Loucy (cell line): Measurements from ENCODE around the gene FOXRED2.

Experiments
- H2AFZ ChIP-seq: fragments of 200-600 bp; sonication (generic); 2 replicates; pipeline ENCODE4 v1.6.0; 2016; ENCODE audit warnings: antibody characterized with exemption, mild to moderate bottlenecking, low read length, moderate library complexity
- H3F3A ChIP-seq: fragments of 200-600 bp; 2 replicates; pipeline ENCODE4 v1.6.0; 2016; ENCODE audit warnings: antibody characterized with exemption, low read depth, mild to moderate bottlenecking
- H3K27me3 ChIP-seq: fragments of 200-600 bp; sonication (generic); 2 replicates; pipeline ENCODE4 v1.6.1; 2014; ENCODE audit warnings: low read length, mild to moderate bottlenecking; ENCODE audit not compliant: insufficient read depth, poor library complexity, severe bottlenecking
- H3K36me3 ChIP-seq: fragments of 200-600 bp; sonication (generic); 2 replicates; pipeline ENCODE4 v1.6.1; 2016; ENCODE audit warnings: low read length; ENCODE audit not compliant: insufficient read depth
- H3K4me1 ChIP-seq: fragments of 200-600 bp; sonication (generic); 2 replicates; pipeline ENCODE4 v1.5.1; 2014; ENCODE audit warnings: low read length, mild to moderate bottlenecking; ENCODE audit not compliant: insufficient read depth, poor library complexity, severe bottlenecking
- H3K4me2 ChIP-seq: fragments of 200-600 bp; sonication (generic); 2 replicates; pipeline ENCODE4 v1.6.0; 2014; ENCODE audit warnings: antibody characterized with exemption, low read length, low read depth, mild to moderate bottlenecking; ENCODE audit not compliant: poor library complexity, severe bottlenecking
- H3K4me3 ChIP-seq: fragments of 200-600 bp; sonication (generic); 2 replicates; pipeline ENCODE4 v1.5.1; 2014; ENCODE audit warnings: low read length, mild to moderate bottlenecking, mixed read lengths; ENCODE audit not compliant: poor library complexity, severe bottlenecking
- H3K79me2 ChIP-seq: fragments of 200-600 bp; sonication (generic); 2 replicates; pipeline ENCODE4 v1.6.1; 2014; ENCODE audit warnings: low read length; ENCODE audit not compliant: insufficient read depth
- H3K9ac ChIP-seq: fragments of 200-600 bp; sonication (generic); 2 replicates; pipeline ENCODE4 v1.6.0; 2014; ENCODE audit warnings: mild to moderate bottlenecking, low read depth, low read length, moderate library complexity; ENCODE audit not compliant: poor library complexity, severe bottlenecking
- H3K9me2 ChIP-seq: fragments of 200-600 bp; sonication (generic); replicated peaks from 2 replicates; pipeline ENCODE4 v1.6.1; 2016; ENCODE audit warnings: low read depth, low read length, mixed read lengths
- H3K9me3 ChIP-seq: fragments of 200-600 bp; sonication (generic); 2 replicates; pipeline ENCODE4 v1.6.1; 2014; ENCODE audit warnings: mild to moderate bottlenecking, antibody characterized with exemption, low read length, low read depth; ENCODE audit not compliant: insufficient read depth
- H4K20me1 ChIP-seq: fragments of 200-600 bp; sonication (generic); 2 replicates; pipeline ENCODE4 v1.6.0; 2014; ENCODE audit warnings: antibody characterized with exemption, low read length, mild to moderate bottlenecking; ENCODE audit not compliant: insufficient read depth, poor library complexity, severe bottlenecking
- CTCF ChIP-seq: fragments of 200-600 bp; sonication (generic); conservative IDR thresholded peaks from 2 replicates; pipeline ENCODE4 v1.5.1; 2014; ENCODE audit warnings: mild to moderate bottlenecking, antibody characterized with exemption, low read length
- EZH2phosphoT487 ChIP-seq: fragments of 200-600 bp; IDR thresholded peaks from 2 replicates; pipeline ENCODE4 v1.6.1; 2018; ENCODE audit warnings: antibody characterized with exemption, mild to moderate bottlenecking, moderate library complexity, borderline replicate concordance

Gene FOXRED2

GRCh38 chr22:36546932-36547331 is 40.1 kb upstream of the FOXRED2 start:
- H3K9me2 ChIP-seq: no peaks in the 10 kb centered on the region
- H3K9me3 ChIP-seq: no peaks in the 10 kb centered on the region
- H3K27me3 ChIP-seq: no peaks in the 10 kb centered on the region
- peak overlapping the region; percentile 28; the same call in 1 of the 2 replicates for H2AFZ ChIP-seq
- no peaks in the 10 kb centered on the region for H3K4me1 ChIP-seq
- no peak overlapping the region for H3K4me3 ChIP-seq
- no peaks in the 10 kb centered on the region for H3K79me2 ChIP-seq
- no peaks in the 10 kb centered on the region for H3K36me3 ChIP-seq
- H3K9ac ChIP-seq: no peak overlapping the region
- H3K4me2 ChIP-seq: no peak overlapping the region
- H3F3A ChIP-seq: no peaks in the 10 kb centered on the region
- no peaks in the 10 kb centered on the region for H4K20me1 ChIP-seq
- no peak for TF ChIP-seq CTCF
- TF ChIP-seq EZH2phosphoT487: no peak

GRCh38 chr22:36546092-36546804 is 39.4 kb upstream of the FOXRED2 start:
- H3K4me2 ChIP-seq: no peak overlapping the region
- no peak overlapping the region for H3K9ac ChIP-seq

GRCh38 chr22:36544107-36544620 is 37.3 kb upstream of the FOXRED2 start:
- Histone ChIP-seq H4K20me1 (no peaks in the 10 kb centered on the region), H3K36me3 (no peaks in the 10 kb centered on the region), H3K27me3 (no peaks in the 10 kb centered on the region), H3K9ac (no peak overlapping the region), H3K4me3 (no peak overlapping the region), H3K9me2 (no peaks in the 10 kb centered on the region), H3F3A (no peaks in the 10 kb centered on the region), H3K4me1 (no peaks in the 10 kb centered on the region), H3K4me2 (no peak overlapping the region), H3K9me3 (no peaks in the 10 kb centered on the region), H3K79me2 (no peaks in the 10 kb centered on the region), H2AFZ (no peak overlapping the region)
- TF ChIP-seq EZH2phosphoT487 (no peak), CTCF (no peak)

More at GRCh38 chr22:36546092-36546804, 39.4 kb upstream of the FOXRED2 start:
- no peaks in the 10 kb centered on the region for H3K9me2 ChIP-seq
- no peaks in the 10 kb centered on the region for H3K27me3 ChIP-seq
- no peaks in the 10 kb centered on the region for H3K4me1 ChIP-seq
- no peaks in the 10 kb centered on the region for H3K79me2 ChIP-seq
- no peak overlapping the region for H3K4me3 ChIP-seq
- H3K36me3 ChIP-seq: no peaks in the 10 kb centered on the region
- no peaks in the 10 kb centered on the region for H3K9me3 ChIP-seq
- TF ChIP-seq CTCF: peak; percentile 66
- no peak for TF ChIP-seq EZH2phosphoT487
- peak overlapping the region; percentile 60 for H2AFZ ChIP-seq
- H3F3A ChIP-seq: no peaks in the 10 kb centered on the region
- H4K20me1 ChIP-seq: no peaks in the 10 kb centered on the region
